T-helper 2 cell (primary cell): ENCODE measurements around the gene SEMA5A.

Source experiments
- DNase-seq, 5 experiments: peaks; one replicate each; pipeline versions ENCODE4 v3.0.0 to v3.0.0-alpha.2; 2012 to 2022

SEMA5A gene

DNA sequence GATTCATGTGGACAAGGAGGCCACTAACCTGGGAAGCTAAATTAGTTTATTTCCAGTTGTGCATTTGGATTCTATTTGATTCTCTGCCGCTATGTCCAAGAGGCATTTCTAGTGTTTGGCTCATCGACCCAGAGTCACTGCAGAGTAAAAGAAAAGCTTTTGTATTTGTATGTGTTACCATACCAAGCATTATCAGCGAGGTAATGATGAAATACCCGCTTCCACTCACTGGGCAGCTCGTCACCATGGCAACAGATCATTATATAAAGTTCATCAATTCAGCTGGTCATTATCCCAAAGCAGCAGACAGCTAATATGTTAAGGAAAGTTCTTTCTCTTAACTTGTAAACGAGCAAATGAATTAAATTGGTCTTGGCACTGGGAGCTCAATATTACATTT lies 380.3 kb downstream of the SEMA5A start:
- no peak for DNase-seq

DNA sequence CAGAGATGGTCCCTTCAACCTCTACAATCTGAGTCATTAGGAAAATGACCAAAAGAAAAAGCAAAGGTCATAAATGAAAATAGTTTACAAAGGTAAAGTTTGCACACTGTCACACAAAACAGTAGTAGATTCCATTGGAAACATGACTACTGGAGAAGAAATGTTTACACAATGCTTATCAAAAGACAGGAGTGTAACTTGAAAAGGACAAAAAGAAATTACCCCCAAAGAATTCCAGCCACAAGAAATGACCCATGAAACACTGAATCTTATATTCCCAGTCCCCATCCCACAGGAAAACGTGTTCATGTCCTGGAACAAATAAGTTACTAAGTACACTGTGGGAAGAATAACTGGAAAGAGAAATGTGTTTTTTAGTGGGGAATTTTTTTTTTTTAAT lies 385.1 kb downstream of the SEMA5A start:
- no peak for DNase-seq

DNA sequence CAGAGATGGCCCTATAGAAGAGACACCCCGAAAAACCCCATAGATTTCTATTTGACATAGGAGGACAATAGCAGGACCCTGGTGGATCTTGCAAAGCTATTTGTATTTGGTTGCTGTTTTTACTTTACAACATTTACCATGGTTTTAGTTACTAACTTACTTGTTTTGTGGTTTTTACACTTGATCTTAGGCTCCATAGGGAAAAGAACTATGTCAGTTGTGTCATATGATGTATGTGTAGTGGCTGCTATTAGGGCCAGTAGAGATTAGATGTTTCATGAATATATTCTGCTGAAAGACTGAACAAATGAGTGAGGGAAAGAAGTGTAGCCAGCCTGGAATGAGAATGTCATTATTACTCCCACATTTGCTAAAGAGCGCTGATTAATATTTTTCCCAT lies 388.1 kb downstream of the SEMA5A start:
- no peak for DNase-seq

DNA sequence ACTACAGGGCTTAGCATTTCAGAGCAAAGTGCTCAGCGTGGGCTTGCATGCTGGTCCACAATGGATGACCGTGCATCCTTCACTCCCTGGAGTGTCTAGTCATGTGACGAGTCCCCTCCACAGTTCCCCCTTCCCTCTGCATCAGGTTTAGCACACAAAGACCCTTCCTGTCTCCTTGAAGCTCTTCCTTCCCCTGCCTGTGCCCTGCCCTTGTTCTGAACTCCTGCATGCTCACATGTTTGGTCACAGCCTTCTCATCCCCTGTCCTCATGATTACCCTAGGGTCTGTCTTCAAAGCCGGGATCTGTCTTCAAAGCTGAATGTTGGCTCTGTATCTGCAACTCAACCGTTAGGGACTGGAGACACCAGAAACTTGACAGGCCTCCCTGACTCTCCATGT lies 388.9 kb downstream of the SEMA5A start:
- DNase-seq = no peak

DNA sequence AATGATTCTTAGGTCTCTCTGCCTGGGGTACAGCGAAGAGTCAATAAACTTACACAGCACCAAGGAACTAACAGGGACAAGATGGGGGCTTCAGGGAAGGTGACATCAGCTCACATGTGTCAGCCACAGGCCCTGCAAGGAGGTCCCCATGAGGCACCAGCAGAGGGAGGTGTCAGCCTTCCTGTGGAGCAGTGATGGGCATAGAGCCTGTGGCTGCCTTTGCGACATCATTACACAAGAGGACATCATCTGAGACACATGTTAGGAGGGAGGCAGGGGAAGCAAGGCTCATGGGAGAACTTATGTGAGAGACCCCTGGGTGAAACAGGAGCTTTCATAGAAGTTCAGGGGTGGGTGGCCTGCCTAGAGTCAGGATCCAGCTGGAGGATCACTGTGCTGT lies 389.6 kb downstream of the SEMA5A start:
- peak in 1 of 5 experiments; percentile 38 for DNase-seq

DNA sequence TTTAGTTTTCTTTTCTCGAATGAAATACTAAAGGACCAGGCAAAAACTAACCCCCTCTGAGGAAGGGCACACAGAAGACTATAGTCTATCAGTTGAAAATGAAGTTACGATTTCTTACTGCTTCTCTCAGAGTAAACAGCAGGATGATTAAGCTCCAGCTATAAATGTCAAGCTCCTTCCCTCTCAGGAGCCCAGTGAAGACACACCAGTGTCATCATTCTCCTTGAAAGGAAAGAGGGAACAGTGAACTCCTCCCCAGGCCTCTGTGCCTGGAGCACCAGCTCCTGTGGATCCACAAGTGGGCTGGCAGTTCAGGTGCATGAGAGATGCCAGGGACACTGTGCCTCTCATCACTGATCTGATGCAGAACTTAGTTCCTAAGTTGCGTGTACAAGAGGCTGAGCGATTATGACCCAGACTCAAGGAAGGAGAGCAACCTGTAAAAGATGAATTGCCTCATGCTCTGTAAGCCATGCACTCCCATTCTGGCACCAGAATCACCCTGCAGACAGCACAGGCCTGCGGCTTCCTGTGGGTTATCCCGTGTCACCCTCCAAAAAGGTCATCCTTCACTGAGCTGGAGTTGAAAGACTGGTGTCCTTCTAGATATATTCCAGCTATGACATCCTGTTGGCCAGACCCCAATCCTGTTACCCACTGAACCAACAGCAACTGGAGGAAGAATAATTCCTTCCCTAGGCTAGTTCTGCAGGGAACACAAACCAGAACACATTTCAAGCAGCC lies 394.0 kb downstream of the SEMA5A start:
- DNase-seq = no peak

DNA sequence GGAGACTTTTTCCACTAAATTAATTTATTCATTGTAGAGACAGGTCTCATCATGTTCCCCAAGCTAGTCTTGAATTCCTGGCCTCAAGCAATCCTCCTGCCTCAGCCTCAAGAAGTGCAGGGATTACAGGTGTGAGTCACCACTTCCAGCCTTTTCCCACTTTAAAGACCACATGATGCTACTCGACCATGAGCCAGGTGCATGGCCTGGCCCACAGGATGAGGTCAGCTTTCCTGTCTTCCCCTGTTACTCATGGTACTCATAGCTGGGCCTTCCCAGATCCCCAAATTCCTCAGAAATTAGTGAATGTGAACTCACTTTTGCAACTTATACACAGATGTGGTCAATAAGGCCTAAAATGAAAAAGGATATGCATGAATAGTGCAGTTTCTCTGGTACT lies 395.9 kb downstream of the SEMA5A start:
- DNase-seq = no peak

DNA sequence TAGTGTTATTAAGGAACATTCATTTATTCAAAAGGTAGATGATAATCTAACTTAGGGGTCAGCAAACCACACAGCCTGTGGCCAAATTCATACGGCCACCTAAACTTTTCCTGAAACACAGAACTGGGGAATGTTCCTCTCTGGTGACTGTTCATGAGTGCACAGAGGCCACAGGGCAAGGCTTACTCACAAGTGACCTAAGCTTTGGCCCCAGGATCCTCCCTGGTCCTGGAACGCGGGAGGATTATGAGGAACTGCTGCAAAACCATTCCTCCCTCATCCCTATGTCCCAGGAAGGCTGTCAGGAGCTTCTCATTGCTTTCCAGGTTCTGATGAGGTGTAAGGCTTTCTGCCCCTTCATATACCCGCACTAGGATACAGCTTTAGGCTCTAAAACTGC lies 397.6 kb downstream of the SEMA5A start:
- DNase-seq = no peak

DNA sequence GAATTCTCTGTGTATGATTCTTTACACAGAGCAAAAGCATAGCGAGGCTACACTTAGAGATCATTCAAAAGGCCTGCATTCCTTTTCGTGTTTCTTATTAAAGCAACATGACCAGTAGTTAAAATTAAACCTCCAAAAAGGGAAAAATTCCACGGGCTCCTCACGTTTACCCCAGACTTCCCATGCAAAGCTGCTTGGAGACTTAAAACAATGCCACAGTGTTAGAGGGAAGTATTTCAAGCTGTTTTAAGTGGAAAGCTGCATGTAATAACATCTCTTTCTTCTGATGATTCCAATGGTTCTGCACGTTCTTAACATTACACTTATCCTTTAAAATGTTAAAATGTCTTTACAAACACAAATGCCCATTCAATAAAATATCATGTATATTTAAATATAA lies 405.2 kb downstream of the SEMA5A start:
- no peak for DNase-seq

DNA sequence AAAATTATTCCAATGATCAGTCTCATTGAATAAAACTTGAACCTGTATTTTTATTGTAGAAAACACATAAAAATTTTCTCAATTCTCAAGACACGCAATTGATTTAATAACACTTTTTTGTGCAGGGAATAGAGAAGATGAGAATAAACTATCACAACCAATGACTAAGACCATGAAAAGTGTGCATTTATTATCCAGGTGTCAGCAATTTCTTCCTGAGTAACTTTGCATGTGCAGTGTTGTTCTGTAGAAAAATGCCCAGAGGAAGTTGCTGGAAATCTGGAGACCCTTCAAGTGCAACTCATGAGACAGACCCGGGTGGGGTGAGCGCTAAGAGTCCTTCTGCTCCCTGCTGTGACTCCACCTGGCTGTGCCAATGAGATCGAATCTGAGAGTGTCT lies 405.7 kb downstream of the SEMA5A start:
- DNase-seq = no peak

DNA sequence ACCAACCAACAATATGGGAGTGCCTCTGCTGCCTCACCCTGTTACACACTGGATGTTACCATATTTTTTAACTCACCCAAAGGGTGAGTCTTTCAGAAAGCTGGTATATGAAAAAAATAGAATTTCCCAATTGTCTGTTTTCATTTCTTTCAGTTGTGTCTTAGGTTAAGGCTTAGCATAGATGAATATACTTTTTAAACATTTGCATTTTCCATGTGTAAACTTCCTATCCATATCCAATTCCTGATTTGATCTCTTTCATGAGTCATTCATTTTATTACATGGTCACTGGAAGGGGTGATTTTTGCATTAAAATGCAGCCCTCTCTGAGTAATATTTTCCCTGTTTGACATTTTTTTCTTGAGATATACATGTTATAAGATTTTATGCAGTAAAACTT lies 406.5 kb downstream of the SEMA5A start:
- no peak for DNase-seq

DNA sequence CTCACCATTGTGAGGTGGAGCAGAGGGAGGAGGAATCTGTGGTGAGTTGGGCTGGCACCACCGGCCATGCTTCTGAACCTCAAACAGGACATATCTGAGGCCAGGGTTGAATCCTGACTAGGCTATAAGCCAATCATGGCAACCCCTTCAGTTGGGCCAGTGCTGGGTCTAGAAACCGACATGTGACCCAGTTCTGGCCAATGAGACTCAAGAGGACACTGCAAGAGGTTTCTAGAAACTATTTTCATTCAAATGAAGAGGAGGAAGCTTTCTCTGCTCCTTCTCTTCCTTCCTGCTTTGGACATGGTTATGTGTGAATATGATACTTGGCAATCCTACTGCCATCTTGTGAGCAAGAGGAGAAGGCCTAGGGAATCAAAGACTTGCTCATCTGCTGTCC lies 417.7 kb downstream of the SEMA5A start:
- DNase-seq = no peak

DNA sequence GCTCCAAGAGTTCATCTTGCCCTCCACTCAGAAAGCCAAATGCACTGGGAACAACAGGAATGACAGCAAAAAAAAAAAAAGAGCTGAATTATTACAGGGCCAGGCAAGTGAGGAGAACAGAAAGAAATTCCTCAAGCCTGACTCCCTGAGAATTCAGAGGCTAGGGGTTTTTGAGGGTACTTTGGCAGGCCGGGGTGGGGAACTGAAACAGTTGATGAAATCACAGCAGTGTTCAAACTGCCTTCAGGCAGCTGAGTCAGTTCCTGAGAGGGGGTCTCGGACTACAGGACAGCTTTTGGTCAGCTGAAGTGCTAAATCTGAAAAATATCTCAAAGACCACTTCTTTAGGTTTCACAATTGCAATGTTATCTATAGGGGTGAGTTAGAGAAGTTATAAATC lies 419.4 kb downstream of the SEMA5A start:
- DNase-seq = no peak

DNA sequence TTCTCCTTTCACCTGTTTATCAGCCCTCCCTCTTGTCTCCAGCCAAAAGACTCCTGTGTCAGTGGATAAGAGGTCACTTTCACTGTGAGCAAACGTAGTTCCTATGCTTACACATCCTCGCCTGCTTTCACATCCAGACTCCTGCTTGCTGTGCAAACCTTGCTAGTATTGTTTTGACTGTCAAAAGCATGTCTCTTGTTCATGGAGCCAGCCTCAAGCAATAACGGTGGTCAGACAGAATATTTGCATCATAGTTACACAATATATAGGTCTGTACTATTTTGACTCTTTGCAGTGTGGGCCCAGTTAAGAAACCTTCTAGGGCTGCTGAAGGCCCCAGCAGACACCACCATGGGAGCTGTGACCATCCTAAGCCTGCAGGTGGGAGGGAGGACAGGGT lies 420.0 kb downstream of the SEMA5A start:
- peak in 1 of 5 experiments; percentile 20 for DNase-seq

DNA sequence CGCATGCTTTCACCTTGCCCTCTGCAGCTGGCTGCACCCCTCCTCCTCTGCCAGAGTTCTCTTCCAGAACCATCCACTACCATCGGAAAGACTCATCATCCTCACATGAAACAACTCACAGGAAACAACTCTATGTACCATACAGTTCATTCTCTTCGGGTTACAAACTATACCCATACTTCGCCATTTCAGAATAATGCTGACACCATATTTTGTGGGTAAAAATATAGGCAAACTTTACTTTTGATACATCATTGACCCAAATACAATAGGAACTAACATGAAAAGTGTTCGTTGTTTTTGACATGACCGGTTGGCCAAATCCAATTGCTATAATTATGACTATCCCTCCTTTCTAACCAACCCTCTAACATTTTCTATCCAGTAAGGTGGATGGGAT lies 421.0 kb downstream of the SEMA5A start:
- DNase-seq = no peak

DNA sequence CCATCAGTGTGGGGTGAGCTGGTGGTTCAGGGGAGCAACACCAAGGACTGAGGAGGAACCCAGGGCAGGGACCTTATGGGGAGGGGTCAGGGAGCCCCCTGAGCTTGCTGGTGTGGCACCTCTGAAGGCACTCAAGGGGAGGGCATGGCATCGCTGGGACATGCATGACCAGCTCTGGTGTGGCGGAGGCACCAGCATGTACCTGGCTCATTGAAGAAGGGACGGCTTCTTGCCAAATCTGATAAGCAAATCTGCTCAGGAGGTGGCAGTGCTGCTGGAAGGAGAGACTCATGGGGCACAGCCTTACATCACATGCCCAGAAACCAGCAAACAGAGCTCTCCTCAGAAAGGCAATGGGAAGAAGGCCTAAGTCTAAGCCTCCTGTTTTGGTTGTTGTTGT lies 421.8 kb downstream of the SEMA5A start:
- DNase-seq = no peak

DNA sequence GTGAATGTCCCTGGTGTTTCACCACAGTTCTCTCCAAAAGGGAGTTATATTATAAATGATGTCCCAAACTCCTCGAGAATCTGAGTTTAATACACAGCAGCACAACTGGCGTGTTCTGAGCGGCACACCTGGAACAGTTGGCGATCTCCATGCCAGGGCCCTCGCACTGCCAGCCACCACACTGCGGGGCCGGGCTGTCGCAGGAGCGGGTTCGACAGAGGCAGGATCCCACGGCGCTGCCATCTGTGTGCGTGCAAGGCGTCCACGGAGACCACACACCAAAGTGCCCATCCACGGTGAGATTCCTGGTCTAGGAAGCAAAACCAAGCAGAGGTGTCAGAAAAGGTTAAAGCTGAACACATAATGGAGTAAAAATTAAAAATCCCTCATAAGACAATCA lies 423.3 kb downstream of the SEMA5A start:
- DNase-seq = no peak

DNA sequence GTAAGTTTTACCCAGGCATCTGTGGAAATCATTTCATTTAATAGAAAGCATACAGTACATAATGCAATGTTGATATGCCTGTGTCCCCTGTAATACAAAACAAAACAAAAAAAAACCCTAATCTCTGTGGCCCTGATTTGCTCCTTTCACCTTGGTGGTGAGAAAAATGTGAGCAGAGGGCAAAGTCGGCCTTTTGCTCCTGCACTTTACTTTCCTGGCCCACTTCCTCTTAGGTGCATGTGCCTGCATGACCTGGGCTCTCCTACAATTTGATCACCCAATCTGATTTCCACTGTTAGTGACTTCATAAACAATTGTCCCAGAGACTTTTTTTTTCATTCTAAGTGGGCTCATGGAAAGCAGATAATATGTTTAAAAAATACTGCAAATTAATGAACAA lies 424.3 kb downstream of the SEMA5A start:
- no peak for DNase-seq

DNA sequence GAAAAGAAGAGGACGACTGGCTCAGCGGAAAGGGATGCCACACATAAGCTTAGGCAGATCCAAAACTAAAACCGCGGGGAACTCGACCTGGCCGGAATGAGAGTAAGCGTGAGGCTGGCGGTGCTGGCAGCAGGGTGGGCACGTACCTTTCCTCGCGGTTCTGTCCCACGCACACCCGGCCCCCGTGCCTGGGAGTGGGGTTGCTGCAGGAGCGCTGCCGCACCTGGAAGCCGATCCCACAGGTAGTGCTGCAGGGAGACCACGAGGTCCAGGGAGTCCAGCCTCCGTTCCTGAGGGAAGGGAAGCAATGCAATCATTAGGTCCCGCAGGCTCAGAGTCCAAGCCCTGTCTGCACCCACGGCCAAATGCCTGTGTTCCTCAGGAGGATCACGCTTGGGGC lies 427.0 kb downstream of the SEMA5A start:
- DNase-seq = no peak

DNA sequence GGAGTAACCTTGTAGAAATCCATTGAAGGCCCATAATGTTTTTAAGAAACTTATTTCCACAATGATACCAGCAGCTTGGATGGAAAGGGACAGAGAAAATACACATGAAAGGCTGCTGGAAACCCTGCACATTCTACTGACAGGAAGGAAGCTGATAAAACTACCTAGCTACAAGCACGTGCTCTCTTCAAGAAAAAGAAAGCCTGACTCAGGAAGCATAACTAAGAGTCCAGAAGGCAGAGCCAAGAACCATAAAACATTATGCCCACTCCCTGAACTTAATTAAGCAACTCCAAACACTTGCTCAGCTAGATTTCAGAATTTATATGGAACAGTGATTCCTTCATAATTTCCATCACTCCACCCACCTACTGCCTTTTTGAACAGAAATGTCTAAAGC lies 430.8 kb downstream of the SEMA5A start:
- no peak for DNase-seq

DNA sequence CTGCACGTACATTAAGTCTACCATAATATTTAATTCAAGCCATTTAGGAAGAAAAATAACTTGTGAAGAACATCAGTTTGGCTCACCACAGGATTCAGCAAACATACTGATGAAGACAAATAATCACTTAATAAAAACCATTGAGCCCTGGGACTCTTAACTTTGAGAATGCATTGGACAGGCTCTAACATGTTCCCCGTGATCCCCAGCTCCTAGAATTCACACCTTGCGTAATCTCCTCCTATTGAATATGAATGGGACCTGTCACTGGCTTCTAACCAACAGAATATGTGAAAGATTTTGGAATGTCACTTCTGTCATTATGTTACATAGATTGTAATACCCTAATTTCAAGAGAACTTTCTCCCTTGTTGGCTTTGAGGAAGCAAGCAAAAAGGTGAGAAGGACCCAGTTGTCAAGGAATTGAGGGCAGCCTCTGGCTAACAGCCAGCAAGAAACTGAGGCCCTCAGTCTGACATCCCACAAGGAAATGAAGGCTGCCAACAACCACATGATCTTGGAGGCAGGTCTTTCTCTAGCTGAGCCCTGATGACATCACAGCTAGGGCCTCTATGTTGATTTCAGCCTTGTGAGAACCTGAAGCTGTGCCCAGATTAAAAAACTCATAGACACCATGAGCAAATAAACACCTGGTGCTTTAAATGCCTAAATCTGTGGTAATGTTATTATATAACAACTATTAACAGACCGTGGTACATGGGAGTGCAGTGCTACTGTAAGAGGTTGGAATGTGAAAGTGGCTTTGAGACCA lies 433.2 kb downstream of the SEMA5A start:
- no peak for DNase-seq

DNA sequence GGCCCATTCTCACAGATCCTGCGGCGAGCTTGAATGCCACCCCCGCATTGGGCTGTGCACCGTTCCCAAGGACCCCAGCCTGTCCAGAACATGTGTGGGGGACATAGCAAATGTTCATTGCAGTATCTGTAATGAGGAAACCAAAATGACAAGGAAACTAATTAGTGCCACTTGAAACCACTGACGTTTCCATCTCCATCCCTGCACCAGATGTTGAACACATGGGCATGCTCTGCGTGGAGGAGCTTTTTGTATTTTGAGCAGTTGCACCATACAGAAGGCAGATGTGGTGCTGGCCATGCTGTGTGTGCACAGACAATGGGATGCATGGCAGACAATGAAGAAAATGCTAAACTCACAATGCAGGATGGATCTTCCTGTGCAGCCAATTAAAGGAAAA lies 437.7 kb downstream of the SEMA5A start:
- no peak for DNase-seq

DNA sequence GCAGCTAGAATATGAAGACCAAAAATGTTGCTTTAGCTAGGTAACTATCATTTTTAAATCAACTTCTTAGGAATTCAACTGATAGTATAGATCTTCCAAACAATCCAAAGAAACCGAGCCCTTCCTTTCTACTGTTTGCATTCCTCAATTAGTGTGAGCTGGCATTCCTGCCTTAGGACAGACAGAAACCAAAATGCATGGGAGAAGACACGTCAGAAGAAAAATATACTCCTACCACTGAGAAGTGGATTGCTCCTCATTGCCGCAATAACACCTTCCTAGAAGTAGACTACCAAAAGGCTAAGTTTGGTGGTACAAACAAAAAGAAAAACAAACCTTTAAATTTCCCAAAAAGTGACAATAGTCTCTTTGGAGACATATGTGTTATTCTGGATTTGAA lies 440.0 kb downstream of the SEMA5A start:
- DNase-seq = no peak

DNA sequence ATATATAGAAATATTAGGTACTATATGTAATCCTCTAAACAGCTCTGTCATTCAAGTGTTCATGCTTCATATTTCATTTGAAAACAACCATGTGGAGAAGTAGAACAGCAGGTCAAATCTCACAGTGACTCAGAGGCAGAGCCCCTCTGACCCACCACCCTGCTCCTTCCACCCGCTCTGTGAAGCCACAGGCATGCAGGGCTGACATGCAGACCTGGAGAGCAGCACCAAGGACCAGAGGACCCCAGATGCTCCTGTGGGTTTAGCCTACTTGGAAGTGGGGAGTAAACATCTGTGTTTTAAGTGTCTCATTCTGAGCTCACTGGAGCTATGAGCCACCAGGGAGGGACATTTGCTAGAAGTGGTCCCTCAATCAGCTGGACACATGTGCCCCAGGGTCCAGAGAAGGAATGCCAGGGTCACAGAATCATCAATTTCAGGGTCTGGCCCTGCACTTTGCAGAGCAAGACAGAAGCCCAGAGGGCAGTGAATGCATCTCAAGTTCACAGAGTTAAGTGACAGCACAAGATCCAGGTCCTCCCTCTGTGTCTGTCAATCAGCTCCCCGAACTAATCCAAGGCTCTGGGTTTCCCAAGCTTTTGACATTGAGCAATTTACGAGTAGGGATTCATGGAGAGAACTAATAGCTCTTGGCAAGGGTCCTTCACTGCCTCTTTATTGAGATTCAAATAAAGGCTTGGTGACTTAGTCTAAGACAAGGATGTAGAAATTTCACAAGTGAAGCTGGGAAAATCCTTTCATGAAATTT lies 441.1 kb downstream of the SEMA5A start:
- DNase-seq = no peak
